HFFc6 (cell line): ENCODE measurements around the gene RBMS3. TPM values are rescaled to one million over a fixed set of nuclear protein-coding genes. Genes with fewer than 3 reads are reported as not detected.

Source experiments
- DNase-seq: peaks from one replicate; pipeline ENCODE4 v3.0.0-alpha.2; 2018
- H3K27ac Mint-ChIP-seq: 2 replicates; pipeline ENCODE4 v1.8.0; 2020; ENCODE audit warnings: mild to moderate bottlenecking, mixed read lengths
- H3K27me3 Mint-ChIP-seq: 2 replicates; pipeline ENCODE4 v1.8.0; 2021; ENCODE audit warnings: mild to moderate bottlenecking, moderate library complexity, mixed read lengths; ENCODE audit not compliant: insufficient read depth
- H3K36me3 Mint-ChIP-seq: 2 replicates; pipeline ENCODE4 v1.8.0; 2021; ENCODE audit warnings: low read depth, mixed read lengths
- H3K4me1 Mint-ChIP-seq: 2 replicates; pipeline ENCODE4 v1.8.0; 2020; ENCODE audit warnings: low read depth, mixed read lengths
- H3K4me3 Mint-ChIP-seq: 2 replicates; pipeline ENCODE4 v1.8.0; 2020; ENCODE audit warnings: mild to moderate bottlenecking, moderate library complexity, mixed read lengths
- H3K9me3 Mint-ChIP-seq: 2 replicates; pipeline ENCODE4 v1.8.0; 2020; ENCODE audit warnings: mild to moderate bottlenecking, mixed read lengths
- total RNA-seq, 6 experiments: library from RNA; stranded (reverse); fragmentation: NEBNext Ultra II Directional; extraction: Animal tissue kit (Norgen Biotek cat#: 25700); gene quantifications; 2 replicates in 1 of 6; 3 replicates in 5 of 6; pipeline ENCODE4 v1.2.3, GENCODE V29; 2021
- TF ChIP-seq, protein P1 (sequence below): fragments of 200-600 bp; sonication (generic); IDR thresholded peaks from 2 replicates; pipeline ENCODE4 v1.5.0; 2021; ENCODE audit warnings: antibody characterized with exemption, mild to moderate bottlenecking

Gene RBMS3
- total RNA-seq, 6 experiments from 2014 or later: 22.8 to 46.9 (median 39.4) TPM

DNA sequence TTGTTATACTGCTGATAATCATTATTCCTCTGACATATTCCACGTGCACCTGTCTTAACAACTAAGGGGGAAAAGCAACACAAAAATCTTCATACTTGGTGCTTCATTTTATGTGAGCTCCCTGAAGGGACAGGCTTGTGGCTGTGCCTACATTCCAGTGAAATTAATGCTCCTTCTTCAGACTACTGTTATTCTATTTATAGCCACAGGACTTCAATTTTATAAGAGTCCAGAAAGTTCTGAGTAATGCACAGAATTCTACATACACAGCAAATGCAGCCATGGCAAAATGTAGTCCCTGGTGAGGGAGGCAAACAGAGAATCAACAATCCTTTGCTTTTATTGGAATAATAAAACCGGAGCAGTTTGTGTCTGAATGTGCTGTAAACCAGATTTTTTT is 417.1 kb downstream of the RBMS3 start:
- TF ChIP-seq, protein P1, sequence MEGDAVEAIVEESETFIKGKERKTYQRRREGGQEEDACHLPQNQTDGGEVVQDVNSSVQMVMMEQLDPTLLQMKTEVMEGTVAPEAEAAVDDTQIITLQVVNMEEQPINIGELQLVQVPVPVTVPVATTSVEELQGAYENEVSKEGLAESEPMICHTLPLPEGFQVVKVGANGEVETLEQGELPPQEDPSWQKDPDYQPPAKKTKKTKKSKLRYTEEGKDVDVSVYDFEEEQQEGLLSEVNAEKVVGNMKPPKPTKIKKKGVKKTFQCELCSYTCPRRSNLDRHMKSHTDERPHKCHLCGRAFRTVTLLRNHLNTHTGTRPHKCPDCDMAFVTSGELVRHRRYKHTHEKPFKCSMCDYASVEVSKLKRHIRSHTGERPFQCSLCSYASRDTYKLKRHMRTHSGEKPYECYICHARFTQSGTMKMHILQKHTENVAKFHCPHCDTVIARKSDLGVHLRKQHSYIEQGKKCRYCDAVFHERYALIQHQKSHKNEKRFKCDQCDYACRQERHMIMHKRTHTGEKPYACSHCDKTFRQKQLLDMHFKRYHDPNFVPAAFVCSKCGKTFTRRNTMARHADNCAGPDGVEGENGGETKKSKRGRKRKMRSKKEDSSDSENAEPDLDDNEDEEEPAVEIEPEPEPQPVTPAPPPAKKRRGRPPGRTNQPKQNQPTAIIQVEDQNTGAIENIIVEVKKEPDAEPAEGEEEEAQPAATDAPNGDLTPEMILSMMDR: no peak
- Mint-ChIP-seq H3K36me3 (peaks cover 24% of the 10 kb centered on the region), H3K27me3 (no peaks in the 10 kb centered on the region; the same call in 1 of the 2 replicates), H3K9me3 (peaks cover 14% of the 10 kb centered on the region), H3K4me1 (peaks cover 61% of the 10 kb centered on the region), H3K27ac (peak overlapping the region; percentile 83), H3K4me3 (peak overlapping the region; percentile 58)
- peak; percentile 84 for DNase-seq

DNA sequence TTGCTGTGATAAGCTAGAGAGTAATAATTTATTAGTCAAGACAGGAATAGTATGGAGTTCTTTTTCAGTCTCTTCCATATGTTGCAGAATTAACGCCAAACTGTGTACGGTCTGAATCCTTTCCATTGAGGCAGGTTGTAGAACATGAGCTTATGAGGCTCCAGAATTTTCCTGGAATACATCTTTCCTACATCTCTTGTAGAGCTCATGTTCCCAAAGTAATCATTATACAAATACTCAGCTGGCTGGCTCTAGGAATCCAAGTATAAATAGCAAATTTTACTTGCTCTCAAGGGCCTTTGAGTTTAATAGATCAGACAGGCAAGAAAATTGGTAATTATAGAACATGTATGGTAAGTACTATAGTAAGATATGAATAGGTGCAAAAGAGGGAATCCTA is 419.4 kb downstream of the RBMS3 start:
- H3K36me3 Mint-ChIP-seq: peaks cover 28% of the 10 kb centered on the region
- H3K27ac Mint-ChIP-seq: no peak overlapping the region
- H3K4me3 Mint-ChIP-seq: no peak overlapping the region
- no peak for DNase-seq
- TF ChIP-seq, protein P1: no peak
- H3K9me3 Mint-ChIP-seq: peaks cover 14% of the 10 kb centered on the region
- peaks cover 38% of the 10 kb centered on the region for H3K4me1 Mint-ChIP-seq
- no peaks in the 10 kb centered on the region; the same call in 1 of the 2 replicates for H3K27me3 Mint-ChIP-seq

DNA sequence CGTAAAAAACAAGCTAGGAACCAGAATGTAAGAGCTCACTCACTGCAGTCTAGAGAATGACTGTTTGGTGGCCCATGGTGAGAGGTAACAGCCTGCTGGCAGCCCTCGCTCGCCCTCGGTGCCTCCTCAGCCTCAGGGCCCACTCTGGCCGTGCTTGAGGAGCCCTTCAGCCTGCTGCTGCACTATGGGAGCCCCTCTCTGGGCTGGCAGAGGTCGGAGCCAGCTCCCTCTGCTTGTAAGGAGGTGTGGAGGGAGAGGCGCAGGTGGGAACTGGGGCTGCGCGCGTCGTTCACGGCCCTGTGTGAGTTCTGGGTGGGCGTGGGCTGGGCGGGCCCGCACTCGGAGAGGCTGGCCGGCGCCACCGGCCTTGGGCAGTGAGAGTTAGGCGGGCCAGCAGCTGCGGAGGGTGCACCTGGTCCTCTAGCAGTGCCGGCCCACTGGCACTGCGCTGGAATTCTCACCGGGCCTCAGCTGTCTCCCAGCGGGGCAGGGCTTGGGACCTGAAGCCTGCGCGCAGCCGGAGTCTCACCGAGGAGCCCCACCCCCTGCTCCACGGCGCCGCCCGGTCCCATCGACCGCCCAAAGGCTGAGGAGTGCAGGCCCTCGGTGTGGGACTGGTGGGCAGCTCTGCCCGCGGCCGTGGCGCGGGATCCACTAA is 420.6 kb downstream of the RBMS3 start:
- TF ChIP-seq, protein P1: no peak
- no peak for DNase-seq
- peaks cover 28% of the 10 kb centered on the region for H3K36me3 Mint-ChIP-seq
- H3K4me1 Mint-ChIP-seq: peaks cover 26% of the 10 kb centered on the region
- H3K27me3 Mint-ChIP-seq: no peaks in the 10 kb centered on the region; the same call in 1 of the 2 replicates
- no peak overlapping the region for H3K4me3 Mint-ChIP-seq
- peaks cover 14% of the 10 kb centered on the region for H3K9me3 Mint-ChIP-seq
- no peak overlapping the region for H3K27ac Mint-ChIP-seq

DNA sequence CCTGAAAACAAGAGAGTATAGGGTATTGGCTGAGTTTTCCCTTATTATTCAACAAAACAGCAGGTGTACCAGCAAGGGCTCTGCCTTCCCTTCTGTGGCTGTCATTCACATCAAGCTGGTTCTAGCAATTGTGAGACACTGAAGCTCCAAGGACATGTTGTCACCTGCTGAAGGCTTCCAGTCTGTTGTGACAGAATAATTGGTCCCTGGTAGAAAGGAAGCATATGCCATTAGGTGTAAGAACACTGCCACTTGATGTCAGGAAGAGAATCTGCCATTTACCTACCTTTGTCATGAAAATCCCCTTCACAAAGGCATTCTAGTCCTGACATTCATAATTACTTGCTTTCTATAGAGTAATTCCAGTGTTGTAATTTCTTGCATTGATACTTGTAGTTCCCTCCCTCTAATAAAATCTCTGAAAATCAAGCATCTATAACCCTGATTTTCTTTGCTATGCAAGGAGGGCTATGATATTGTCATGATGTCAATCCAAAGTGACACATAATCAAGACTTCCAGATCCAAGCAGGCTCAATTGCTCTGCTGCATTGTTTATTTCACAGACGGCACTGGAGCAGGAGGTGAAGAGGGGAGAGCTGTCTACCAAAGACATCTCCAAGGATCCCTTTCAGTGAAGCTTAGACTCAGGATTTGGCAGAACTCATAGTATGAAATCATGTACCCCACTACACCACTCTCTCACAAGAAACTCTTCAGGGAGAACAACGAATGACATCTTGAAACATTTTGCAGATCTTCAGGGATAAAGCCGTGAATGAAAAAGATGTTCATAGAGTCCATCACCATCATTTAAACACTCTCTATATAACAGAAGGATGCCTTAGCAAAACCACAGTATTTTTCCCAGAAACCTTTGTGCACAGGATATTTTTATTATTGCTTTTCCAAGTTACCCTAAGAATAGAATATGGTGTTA is 425.3 kb downstream of the RBMS3 start:
- peaks cover 2% of the 10 kb centered on the region; the same call in 1 of the 2 replicates for H3K27me3 Mint-ChIP-seq
- H3K4me1 Mint-ChIP-seq: peaks cover 2% of the 10 kb centered on the region; the same call in 1 of the 2 replicates
- no peak for DNase-seq
- peaks cover 6% of the 10 kb centered on the region; the same call in 1 of the 2 replicates for H3K9me3 Mint-ChIP-seq
- TF ChIP-seq, protein P1: no peak
- peaks cover 14% of the 10 kb centered on the region; the same call in 1 of the 2 replicates for H3K36me3 Mint-ChIP-seq
- no peak overlapping the region for H3K27ac Mint-ChIP-seq
- no peak overlapping the region for H3K4me3 Mint-ChIP-seq

DNA sequence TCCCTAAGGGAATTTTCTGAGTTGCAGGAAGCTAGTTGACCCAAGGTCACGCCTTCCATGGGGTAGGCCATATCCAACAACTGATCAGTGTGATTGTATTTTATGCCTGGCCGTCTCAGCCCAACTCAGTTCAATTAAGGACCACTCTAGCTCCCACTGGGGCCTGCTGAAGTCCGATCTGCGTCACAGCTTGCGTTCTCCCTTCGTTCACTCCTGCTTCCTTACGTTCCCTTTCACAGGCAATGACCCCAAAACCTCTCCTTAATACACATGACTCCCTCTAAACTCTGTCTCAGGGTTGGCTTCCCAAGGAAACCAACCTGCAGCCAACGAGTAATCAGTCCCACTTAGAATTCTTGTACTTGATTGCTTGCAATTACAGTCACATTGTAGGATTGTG is 428.0 kb downstream of the RBMS3 start:
- H3K4me3 Mint-ChIP-seq: no peak overlapping the region
- H3K27ac Mint-ChIP-seq: no peak overlapping the region
- TF ChIP-seq, protein P1: no peak
- DNase-seq: no peak
- peaks cover 2% of the 10 kb centered on the region; the same call in 1 of the 2 replicates for H3K27me3 Mint-ChIP-seq
- no peaks in the 10 kb centered on the region for H3K9me3 Mint-ChIP-seq
- H3K36me3 Mint-ChIP-seq: no peaks in the 10 kb centered on the region; the same call in 1 of the 2 replicates
- peaks cover 6% of the 10 kb centered on the region; the same call in 1 of the 2 replicates for H3K4me1 Mint-ChIP-seq
